Mucosa of descending colon (tissue), 3 donors: ENCODE measurements around the gene CLCNKA. TPM values are rescaled to one million over a fixed set of nuclear protein-coding genes. Genes with fewer than 3 reads are reported as not detected.

ENCODE experiments used
- ATAC-seq: fragments of 200-7000 bp; cut with Tn5 transposase; one replicate; pipeline ENCODE4 v1.9.1; 2020; ENCODE audit warnings: mild to moderate bottlenecking, moderate library complexity
- DNase-seq, 3 donors: peaks; one replicate each; pipeline ENCODE4 v3.0.0-alpha.2; 2020
- H3K36me3 ChIP-seq: fragments of 200-600 bp; one replicate; pipeline ENCODE4 v1.8.0; 2021; ENCODE audit warnings: low read depth, mild to moderate bottlenecking
- H3K4me1 ChIP-seq: fragments of 200-600 bp; one replicate; pipeline ENCODE4 v1.8.0; 2021; ENCODE audit warnings: low read depth, mild to moderate bottlenecking
- H3K4me3 ChIP-seq: fragments of 200-600 bp; one replicate; pipeline ENCODE4 v1.8.0; 2021; ENCODE audit warnings: mild to moderate bottlenecking
- H3K9me3 ChIP-seq: fragments of 200-600 bp; one replicate; pipeline ENCODE4 v1.8.0; 2021; ENCODE audit warnings: mild to moderate bottlenecking
- CTCF ChIP-seq: fragments of 200-600 bp; IDR thresholded peaks from one replicate; pipeline ENCODE4 v1.8.0; 2022; ENCODE audit warnings: antibody characterized with exemption, mild to moderate bottlenecking
- intact Hi-C, 2 donors: fragments of 100-400 bp; cut with DNase I in 1 of 2; cut with micrococcal nuclease in 1 of 2; formaldehyde crosslinking; loops; one replicate each; pipeline versions ENCODE4 v1.11.0 to v1.11.1; 2022; cut with DNase I, micrococcal nuclease
- total RNA-seq, 3 donors: library from RNA; stranded (reverse); fragmentation: NEBNext Ultra II Directional in 2 of 3; extraction: Animal tissue kit (Norgen Biotek cat#: 25700) in 2 of 3; gene quantifications; one replicate each; pipeline versions ENCODE4 v1.2.1 to v1.2.4, GENCODE V29; 2021 to 2023
- donor health status: DM: no; HTN: no; CAD: no; lungs with moderate emphysema.
- donor health status: DM: no; HTN: no; CAD: no.
- donor health status: DM: no; HTN: yes; CAD: no.

Gene CLCNKA
- total RNA-seq, 3 donors from 2014 or later = 1.3 to 3.4 TPM; not detected in 1

- DNase-seq = no peak
- intact Hi-C loops = loop anchor here in 1 of 2 donors (10.0 kb wide), 1 partner anchor 189 kb away; the partner anchor contains the start of gene UQCRHL
- peaks cover 2% of the 10 kb centered on the region for H3K4me1 ChIP-seq
- H3K4me3 ChIP-seq = no peak overlapping the region
- H3K9me3 ChIP-seq = no peaks in the 10 kb centered on the region
- ATAC-seq = no peak
- TF ChIP-seq CTCF = no peak
- H3K36me3 ChIP-seq = no peaks in the 10 kb centered on the region
Observed at GRCh38 chr1:15993666-15994065, 28.2 kb upstream of the CLCNKA start.

GRCh38 chr1:15994081-15994480 is 27.8 kb upstream of the CLCNKA start:
- ATAC-seq (no peak), DNase-seq (no peak)
- no peaks in the 10 kb centered on the region for H3K36me3 ChIP-seq
- TF ChIP-seq CTCF = no peak
- H3K4me1 ChIP-seq = peaks cover 2% of the 10 kb centered on the region
- intact Hi-C loops = loop anchor here in 1 of 2 donors (10.0 kb wide), 1 partner anchor 189 kb away; the partner anchor contains the start of gene UQCRHL
- H3K4me3 ChIP-seq = no peak overlapping the region
- H3K9me3 ChIP-seq = no peaks in the 10 kb centered on the region

GRCh38 chr1:15994590-15995351 is 27.1 kb upstream of the CLCNKA start:
- Histone ChIP-seq H3K4me1 (peaks cover 2% of the 10 kb centered on the region), H3K4me3 (no peak overlapping the region), H3K9me3 (no peaks in the 10 kb centered on the region), H3K36me3 (no peaks in the 10 kb centered on the region)
- intact Hi-C loops = loop anchor here in 1 of 2 donors (10.0 kb wide), 1 partner anchor 190 kb away; the partner anchor contains the start of gene UQCRHL
- TF ChIP-seq CTCF = peak; percentile 53
- DNase-seq (peak in 2 of 3 donors; percentile 65 to 73), ATAC-seq (peak; percentile 84)

GRCh38 chr1:15997076-15997585 is 24.7 kb upstream of the CLCNKA start:
- Histone ChIP-seq H3K4me3 (no peak overlapping the region), H3K36me3 (no peaks in the 10 kb centered on the region), H3K9me3 (no peaks in the 10 kb centered on the region), H3K4me1 (peaks cover 2% of the 10 kb centered on the region)
- DNase-seq = no peak
- intact Hi-C loops = loop anchor here in 1 of 2 donors (10.0 kb wide), 1 partner anchor 192 kb away; the partner anchor contains the start of gene UQCRHL
- ATAC-seq = no peak
- TF ChIP-seq CTCF = no peak

GRCh38 chr1:15997637-15998280 is 24.1 kb upstream of the CLCNKA start:
- no peaks in the 10 kb centered on the region for H3K36me3 ChIP-seq
- no peaks in the 10 kb centered on the region for H3K9me3 ChIP-seq
- no peak for DNase-seq
- ATAC-seq = no peak
- intact Hi-C loops = loop anchor here in 1 of 2 donors (10.0 kb wide), 1 partner anchor 193 kb away; the partner anchor contains the start of gene UQCRHL
- H3K4me3 ChIP-seq = no peak overlapping the region
- TF ChIP-seq CTCF = no peak
- peaks cover 2% of the 10 kb centered on the region for H3K4me1 ChIP-seq
